BJ (cell line): ENCODE measurements around the gene LATS1. TPM values are rescaled to one million over a fixed set of nuclear protein-coding genes. Genes with fewer than 3 reads are reported as not detected.

Experiments
- CTCF ChIA-PET: fragments of 350-600 bp; formaldehyde crosslinking; extraction: SDS; loops from one replicate; lab custom pipeline; 2021; ENCODE audit warnings: antibody characterized with exemption, inconsistent platforms; lab: Yijun Ruan, JAX
- POLR2A ChIA-PET: fragments of 300-600 bp; sonication (Branson Sonifier 250); formaldehyde crosslinking; extraction: SDS; loops from one replicate; lab custom pipeline; 2021; ENCODE audit warnings: antibody characterized with exemption; lab: Charles Lee
- DNase-seq: peaks from one replicate; pipeline ENCODE4 v3.0.0-alpha.2; 2011; ENCODE audit warnings: low read depth
- H3K27me3 ChIP-seq: 2 replicates; pipeline ENCODE4 v1.6.0; 2011; ENCODE audit warnings: low read length; ENCODE audit not compliant: control insufficient read depth, insufficient read depth
- H3K36me3 ChIP-seq: 2 replicates; pipeline ENCODE4 v1.5.1; 2011; ENCODE audit warnings: low read length; ENCODE audit not compliant: control insufficient read depth, insufficient read depth
- H3K4me3 ChIP-seq: 2 replicates; pipeline ENCODE4 v1.5.1; 2011; ENCODE audit warnings: low read depth, mild to moderate bottlenecking, control low read depth, low read length
- CTCF ChIP-seq: IDR thresholded peaks from 2 replicates; pipeline ENCODE4 v1.5.1; 2011; ENCODE audit warnings: low read depth, mild to moderate bottlenecking, control low read depth, inconsistent platforms, low read length, moderate library complexity; ENCODE audit not compliant: insufficient read depth
- polyA plus RNA-seq: library from polyadenylated mRNA; depleted of rRNA; stranded (reverse); fragments of >200 nt; gene quantifications from 2 replicates; pipeline ENCODE4 v1.2.3, GENCODE V29; 2011

Gene LATS1
- polyA plus RNA-seq, 1 experiment, result 12.4 TPM

GRCh38 chr6:149651056-149651455, 66.8 kb downstream of the LATS1 start:
- POLR2A ChIA-PET, result no interaction called here
- no peak for TF ChIP-seq CTCF

GRCh38 chr6:149648148-149649145, 69.5 kb downstream of the LATS1 start, which contains the start of gene KATNA1:
Gene KATNA1, minus strand, starts transcription at chr6:149648714. Its CDS starts 10,167 bp downstream, at chr6:149638547.
- Histone ChIP-seq H3K27me3 (no peaks in the 10 kb centered on the region), H3K4me3 (peak within 1 kb of the TSS; percentile 89), H3K36me3 (no peaks in the 10 kb centered on the region)
- 0 out of 2 replicates have a peak, but pooled peaks have one; percentile 1 for TF ChIP-seq CTCF
- ChIA-PET CTCF (no interaction called here), POLR2A (no interaction called here)
- DNase-seq, result peak; percentile 13

More at GRCh38 chr6:149651056-149651455, 66.8 kb downstream of the LATS1 start:
- Histone ChIP-seq H3K27me3 (no peaks in the 10 kb centered on the region), H3K36me3 (no peaks in the 10 kb centered on the region), H3K4me3 (no peak overlapping the region)
- DNase-seq, result no peak
- CTCF ChIA-PET, result interaction anchor here (1.3 to 1.6 kb wide), 2 partner anchors 11 to 21 kb away, joined by 3 read pairs; no protein-coding TSS in a partner anchor

GRCh38 chr6:149646599-149646998, 71.3 kb downstream of the LATS1 start:
- Histone ChIP-seq H3K36me3 (no peaks in the 10 kb centered on the region), H3K27me3 (no peaks in the 10 kb centered on the region), H3K4me3 (peak overlapping the region; percentile 89)
- ChIA-PET CTCF (no interaction called here), POLR2A (no interaction called here)
- DNase-seq, result no peak
- TF ChIP-seq CTCF, result no peak

GRCh38 chr6:149642829-149643580, 74.9 kb downstream of the LATS1 start:
- H3K27me3 ChIP-seq, result no peaks in the 10 kb centered on the region
- no peak for TF ChIP-seq CTCF
- H3K4me3 ChIP-seq, result no peak overlapping the region
- DNase-seq, result no peak
- ChIA-PET POLR2A (no interaction called here), CTCF (interaction anchor here (1.3 kb wide), 1 partner anchor 78 kb away, joined by 5 read pairs; no protein-coding TSS in a partner anchor)
- no peaks in the 10 kb centered on the region for H3K36me3 ChIP-seq
